Neural crest cell (in vitro differentiated cells): ENCODE measurements around the gene JMJD7. TPM values are rescaled to one million over a fixed set of nuclear protein-coding genes. Genes with fewer than 3 reads are reported as not detected.

Experiments
- DNase-seq: peaks from one replicate; pipeline ENCODE4 v3.0.0; 2021; ENCODE audit warnings: low read depth, mixed read lengths, low spot score
- H3K27ac Mint-ChIP-seq: one replicate; pipeline ENCODE4 v1.8.0; 2021; ENCODE audit warnings: mild to moderate bottlenecking, mixed read lengths; ENCODE audit not compliant: unreplicated experiment
- H3K27me3 Mint-ChIP-seq: 2 replicates; pipeline ENCODE4 v1.8.0; 2021; ENCODE audit warnings: low read depth, mild to moderate bottlenecking, mixed read lengths
- H3K36me3 Mint-ChIP-seq: 2 replicates; pipeline ENCODE4 v1.8.0; 2021; ENCODE audit warnings: low read depth, mild to moderate bottlenecking, mixed read lengths
- H3K4me1 Mint-ChIP-seq: 2 replicates; pipeline ENCODE4 v1.8.0; 2021; ENCODE audit warnings: mixed read lengths
- H3K4me3 Mint-ChIP-seq: one replicate; pipeline ENCODE4 v1.8.0; 2021; ENCODE audit warnings: mild to moderate bottlenecking, mixed read lengths
- H3K9me3 Mint-ChIP-seq: 2 replicates; pipeline ENCODE4 v1.8.0; 2021; ENCODE audit warnings: mixed read lengths
- CTCF ChIP-seq: fragments of 200-600 bp; sonication (generic); conservative IDR thresholded peaks from 2 replicates; pipeline ENCODE4 v1.5.0; 2021; ENCODE audit warnings: antibody characterized with exemption, mild to moderate bottlenecking
- total RNA-seq: library from RNA; stranded (reverse); gene quantifications from 2 replicates; pipeline ENCODE4 v1.2.1, GENCODE V29; 2021

JMJD7 gene
- total RNA-seq, 1 donor from 2014 or later, result 16.6 TPM

- no peak for DNase-seq
- H3K9me3 Mint-ChIP-seq, result no peaks in the 10 kb centered on the region
- no peak for TF ChIP-seq CTCF
- peaks cover 16% of the 10 kb centered on the region for H3K4me1 Mint-ChIP-seq
- no peak overlapping the region for H3K27ac Mint-ChIP-seq
- H3K27me3 Mint-ChIP-seq, result no peaks in the 10 kb centered on the region
- H3K36me3 Mint-ChIP-seq, result no peaks in the 10 kb centered on the region
- H3K4me3 Mint-ChIP-seq, result no peak overlapping the region
Measured at GRCh38 chr15:41868321-41868720, 40.4 kb downstream of the JMJD7 start.

- TF ChIP-seq CTCF, result no peak
- H3K9me3 Mint-ChIP-seq, result no peaks in the 10 kb centered on the region
- no peak overlapping the region for H3K27ac Mint-ChIP-seq
- H3K4me3 Mint-ChIP-seq, result peak overlapping the region; percentile 29
- no peaks in the 10 kb centered on the region for H3K36me3 Mint-ChIP-seq
- no peak for DNase-seq
- peaks cover 16% of the 10 kb centered on the region for H3K4me1 Mint-ChIP-seq
- no peaks in the 10 kb centered on the region for H3K27me3 Mint-ChIP-seq
Measured at GRCh38 chr15:41869770-41870688, 42.1 kb downstream of the JMJD7 start.

- H3K4me1 Mint-ChIP-seq, result peaks cover 16% of the 10 kb centered on the region
- H3K27ac Mint-ChIP-seq, result peak overlapping the region; percentile 67
- H3K4me3 Mint-ChIP-seq, result peak overlapping the region; percentile 29
- no peaks in the 10 kb centered on the region for H3K36me3 Mint-ChIP-seq
- no peaks in the 10 kb centered on the region for H3K9me3 Mint-ChIP-seq
- H3K27me3 Mint-ChIP-seq, result no peaks in the 10 kb centered on the region
- no peak for DNase-seq
- no peak for TF ChIP-seq CTCF
Measured at GRCh38 chr15:41870689-41871081, 42.8 kb downstream of the JMJD7 start.

GRCh38 chr15:41871175-41871905, 43.4 kb downstream of the JMJD7 start:
- peaks cover 16% of the 10 kb centered on the region for H3K4me1 Mint-ChIP-seq
- no peaks in the 10 kb centered on the region for H3K27me3 Mint-ChIP-seq
- no peak for DNase-seq
- H3K27ac Mint-ChIP-seq, result peak overlapping the region; percentile 57
- H3K36me3 Mint-ChIP-seq, result no peaks in the 10 kb centered on the region
- H3K9me3 Mint-ChIP-seq, result no peaks in the 10 kb centered on the region
- no peak overlapping the region for H3K4me3 Mint-ChIP-seq
- TF ChIP-seq CTCF, result no peak

GRCh38 chr15:41872166-41872747, 44.4 kb downstream of the JMJD7 start:
- no peak for TF ChIP-seq CTCF
- Mint-ChIP-seq H3K9me3 (no peaks in the 10 kb centered on the region), H3K4me3 (no peak overlapping the region), H3K36me3 (no peaks in the 10 kb centered on the region), H3K4me1 (peaks cover 14% of the 10 kb centered on the region), H3K27me3 (no peaks in the 10 kb centered on the region), H3K27ac (peak overlapping the region; percentile 90)
- no peak for DNase-seq
